ENCODE data around the gene SPTLC2. TPM values are rescaled to one million over a fixed set of nuclear protein-coding genes. Genes with fewer than 3 reads are reported as not detected.
"Not testable (repeated sequence)": the region's sequence is repeated elsewhere in the genome, so short reads cannot be mapped to it uniquely, and the experiment has no call there.

The SPTLC2 gene
- total RNA-seq, 1 donor from 2014 or later = 23.1 TPM

DNA sequence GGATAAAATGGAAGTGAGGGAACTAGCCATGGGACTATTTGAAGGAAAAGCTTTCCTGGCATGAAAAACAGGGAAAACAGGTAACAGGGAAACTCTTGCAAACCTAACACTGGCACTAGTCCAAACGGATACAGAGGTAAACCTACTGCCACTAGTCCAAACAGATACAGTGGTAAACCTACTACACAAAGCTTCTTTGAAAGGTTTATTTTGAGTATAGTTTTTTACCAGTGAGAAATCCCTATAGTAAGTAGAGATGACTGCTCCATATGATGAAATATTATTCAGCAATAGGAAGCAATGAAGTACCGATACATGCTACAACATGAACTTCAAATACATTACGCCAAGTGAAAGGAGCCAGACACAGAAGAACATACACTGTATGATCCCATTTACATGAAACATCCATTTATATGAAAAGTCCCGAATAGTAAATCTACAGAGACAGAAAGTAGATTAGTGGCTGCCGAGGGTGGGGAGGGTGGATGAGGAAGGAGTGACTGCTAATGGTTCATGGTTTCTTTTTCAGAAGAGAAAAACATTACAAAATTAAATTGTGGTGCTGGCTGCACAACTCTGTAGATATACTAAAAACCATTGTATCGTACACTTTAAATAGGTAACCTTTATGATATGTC is 25.5 kb downstream of the SPTLC2 start:
- no peak for DNase-seq (ENCODE audit: extremely low spot score in 2 of 2)
- intact Hi-C loops (cut with DNase I) = no loop called here

DNA sequence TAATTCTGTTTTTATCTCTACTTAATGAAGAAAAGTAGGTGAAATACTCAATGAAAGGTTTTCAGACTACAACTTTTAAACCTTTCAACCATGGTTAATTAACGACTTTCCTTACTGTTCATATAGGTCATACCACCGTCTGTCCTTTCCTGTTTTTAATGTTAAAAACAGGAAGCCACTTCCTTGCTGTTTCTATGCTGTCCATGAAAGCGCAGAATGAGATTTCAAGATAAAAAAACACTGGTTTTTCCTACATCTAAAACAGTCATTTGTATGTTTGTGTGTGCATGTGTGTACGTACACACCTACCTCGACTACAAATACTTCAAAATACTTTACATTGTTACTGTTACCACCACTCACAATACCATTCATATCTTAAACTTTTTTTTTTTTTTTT is 27.3 kb downstream of the SPTLC2 start:
- Histone ChIP-seq H3K27ac (no peak overlapping the region), H3K27me3 (no peaks in the 10 kb centered on the region), H3K9me3 (no peaks in the 10 kb centered on the region), H3K4me3 (no peak overlapping the region), H3K4me1 (peaks cover 24% of the 10 kb centered on the region), H3K36me3 (peaks cover 0 to under 1% of the 10 kb centered on the region in 2 donors)
- DNase-seq (ENCODE audit: extremely low spot score in 2 of 2) = no peak
- no peak for TF ChIP-seq POLR2A (IDR thresholded peaks at IDR 0.05)
- TF ChIP-seq POLR2AphosphoS5 (IDR thresholded peaks at IDR 0.05; ENCODE audit: insufficient read depth in 1 of 2, low read depth in 1 of 2) = no peak
- TF ChIP-seq, protein P1, sequence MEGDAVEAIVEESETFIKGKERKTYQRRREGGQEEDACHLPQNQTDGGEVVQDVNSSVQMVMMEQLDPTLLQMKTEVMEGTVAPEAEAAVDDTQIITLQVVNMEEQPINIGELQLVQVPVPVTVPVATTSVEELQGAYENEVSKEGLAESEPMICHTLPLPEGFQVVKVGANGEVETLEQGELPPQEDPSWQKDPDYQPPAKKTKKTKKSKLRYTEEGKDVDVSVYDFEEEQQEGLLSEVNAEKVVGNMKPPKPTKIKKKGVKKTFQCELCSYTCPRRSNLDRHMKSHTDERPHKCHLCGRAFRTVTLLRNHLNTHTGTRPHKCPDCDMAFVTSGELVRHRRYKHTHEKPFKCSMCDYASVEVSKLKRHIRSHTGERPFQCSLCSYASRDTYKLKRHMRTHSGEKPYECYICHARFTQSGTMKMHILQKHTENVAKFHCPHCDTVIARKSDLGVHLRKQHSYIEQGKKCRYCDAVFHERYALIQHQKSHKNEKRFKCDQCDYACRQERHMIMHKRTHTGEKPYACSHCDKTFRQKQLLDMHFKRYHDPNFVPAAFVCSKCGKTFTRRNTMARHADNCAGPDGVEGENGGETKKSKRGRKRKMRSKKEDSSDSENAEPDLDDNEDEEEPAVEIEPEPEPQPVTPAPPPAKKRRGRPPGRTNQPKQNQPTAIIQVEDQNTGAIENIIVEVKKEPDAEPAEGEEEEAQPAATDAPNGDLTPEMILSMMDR (IDR thresholded peaks at IDR 0.05) = no peak
- intact Hi-C loops (cut with DNase I) = no loop called here

More for the DNA sequence above, 25.5 kb downstream of the SPTLC2 start:
- H3K9me3 ChIP-seq = no peaks in the 10 kb centered on the region
- no peak overlapping the region for H3K4me3 ChIP-seq
- H3K4me1 ChIP-seq = peaks cover 21% of the 10 kb centered on the region
- peak overlapping the region; percentile 3 for H3K27ac ChIP-seq
- H3K27me3 ChIP-seq = no peaks in the 10 kb centered on the region
- H3K36me3 ChIP-seq = peaks cover 0 to 5% of the 10 kb centered on the region in 2 donors
- TF ChIP-seq POLR2A (IDR thresholded peaks at IDR 0.05) = no peak
- TF ChIP-seq, protein P1 (IDR thresholded peaks at IDR 0.05) = no peak
- TF ChIP-seq POLR2AphosphoS5 (IDR thresholded peaks at IDR 0.05; ENCODE audit: insufficient read depth in 1 of 2, low read depth in 1 of 2) = peak in 1 of 2 donors; percentile 51

DNA sequence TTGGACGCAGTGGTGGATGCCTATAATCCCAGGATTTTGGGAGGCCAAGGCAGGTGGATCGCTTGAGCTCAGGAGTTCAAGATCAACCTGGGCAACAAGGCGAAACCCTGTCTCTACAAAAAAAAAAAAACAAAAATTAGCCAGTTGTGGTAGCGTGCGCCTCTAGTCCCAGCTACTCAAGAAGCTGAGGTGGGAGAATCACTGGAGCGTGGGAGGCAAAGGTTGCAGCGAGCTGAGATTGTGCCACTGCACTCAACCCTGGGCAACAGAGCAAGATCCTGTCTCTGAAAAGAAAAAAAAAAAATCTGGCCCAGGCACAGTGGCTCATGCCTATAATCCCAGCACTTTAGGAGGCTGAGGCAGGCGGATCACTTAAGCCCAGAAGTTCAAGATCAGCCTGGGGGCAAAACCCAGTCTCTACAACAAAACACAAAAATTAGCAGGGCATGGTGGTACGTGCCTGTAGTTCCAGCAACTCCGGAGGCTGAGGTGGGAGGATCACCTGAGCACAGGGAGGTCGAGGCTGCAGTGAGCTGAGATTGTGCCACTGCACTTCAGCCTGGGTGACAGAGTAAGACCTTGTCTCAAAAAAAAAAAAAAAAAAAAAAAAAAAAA is 27.9 kb downstream of the SPTLC2 start:
- DNase-seq (ENCODE audit: extremely low spot score in 2 of 2); H3K9me3 ChIP-seq; intact Hi-C loops (cut with DNase I); H3K4me3 ChIP-seq; H3K36me3 ChIP-seq; H3K27me3 ChIP-seq: not testable (repeated sequence)
- H3K4me1 ChIP-seq = peaks cover 20% of the 10 kb centered on the region
- peak overlapping the region; percentile 48 for H3K27ac ChIP-seq

DNA sequence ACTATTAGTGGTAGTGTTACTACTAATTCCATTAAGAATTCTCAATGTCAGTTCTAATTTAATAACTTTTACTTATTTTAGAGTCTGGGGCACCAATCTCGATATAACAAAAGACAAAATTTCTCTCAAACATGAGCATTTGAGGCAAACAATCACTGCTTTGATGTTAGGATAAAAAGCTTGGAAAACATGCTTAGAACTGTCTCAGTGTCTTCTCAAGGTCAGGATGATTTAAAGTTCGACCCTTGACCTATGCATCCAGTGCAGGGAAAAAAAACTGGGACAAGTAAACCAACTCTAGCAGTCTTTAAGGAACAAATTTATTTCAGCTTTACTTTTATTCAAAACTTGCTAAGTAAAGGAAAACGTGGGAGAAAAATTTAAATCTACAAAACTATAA is 31.1 kb downstream of the SPTLC2 start:
- H3K4me1 ChIP-seq = peaks cover 37% of the 10 kb centered on the region
- H3K4me3 ChIP-seq = no peak overlapping the region
- H3K27me3 ChIP-seq = no peaks in the 10 kb centered on the region
- TF ChIP-seq POLR2A (IDR thresholded peaks at IDR 0.05) = no peak
- TF ChIP-seq POLR2AphosphoS5 (IDR thresholded peaks at IDR 0.05; ENCODE audit: insufficient read depth in 1 of 2, low read depth in 1 of 2) = no peak
- TF ChIP-seq, protein P1 (IDR thresholded peaks at IDR 0.05) = no peak
- no peaks in the 10 kb centered on the region for H3K36me3 ChIP-seq
- H3K27ac ChIP-seq = no peak overlapping the region
- H3K9me3 ChIP-seq = no peaks in the 10 kb centered on the region
- DNase-seq (ENCODE audit: extremely low spot score in 2 of 2) = no peak
- intact Hi-C loops (cut with DNase I) = no loop called here

DNA sequence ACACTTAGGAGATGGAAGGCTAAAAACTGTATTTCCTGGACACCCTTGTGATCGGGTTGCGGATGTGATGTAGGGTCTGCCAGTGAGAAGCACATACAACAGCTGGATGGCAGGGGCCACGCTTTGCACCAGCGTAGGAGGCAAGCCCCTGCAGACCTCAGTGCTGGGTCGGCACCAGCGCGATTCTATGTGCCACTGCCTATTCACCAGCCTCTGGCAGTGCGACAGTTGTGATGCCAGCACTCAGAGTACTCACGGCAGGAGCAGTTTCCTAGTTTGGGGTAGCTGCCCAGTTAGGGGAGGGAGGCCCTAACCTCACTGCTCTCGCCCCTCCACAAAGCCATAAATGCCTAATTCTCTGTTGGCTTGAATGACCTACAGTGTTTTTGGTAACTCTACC is 31.6 kb downstream of the SPTLC2 start:
- H3K4me3 ChIP-seq = no peak overlapping the region
- no peaks in the 10 kb centered on the region for H3K27me3 ChIP-seq
- peaks cover 36% of the 10 kb centered on the region for H3K4me1 ChIP-seq
- TF ChIP-seq, protein P1 (IDR thresholded peaks at IDR 0.05) = no peak
- no peak for TF ChIP-seq POLR2AphosphoS5 (IDR thresholded peaks at IDR 0.05; ENCODE audit: insufficient read depth in 1 of 2, low read depth in 1 of 2)
- DNase-seq (ENCODE audit: extremely low spot score in 2 of 2) = no peak
- no peaks in the 10 kb centered on the region for H3K9me3 ChIP-seq
- H3K27ac ChIP-seq = no peak overlapping the region
- intact Hi-C loops (cut with DNase I) = no loop called here
- H3K36me3 ChIP-seq = no peaks in the 10 kb centered on the region
